ENCODE measurements around the gene S1PR2. TPM values are rescaled to one million over a fixed set of nuclear protein-coding genes. Genes with fewer than 3 reads are reported as not detected.
A peak's percentile ranks its signal among the peaks of the same experiment; 100 is the strongest.

The S1PR2 gene
- total and polyA plus RNA-seq, 9 of the 15 experiments (the other 6 are each of a cell fraction or from before 2014, with no cell fraction given), result 1.5 to 3.9 (median 2.0) TPM

DNA sequence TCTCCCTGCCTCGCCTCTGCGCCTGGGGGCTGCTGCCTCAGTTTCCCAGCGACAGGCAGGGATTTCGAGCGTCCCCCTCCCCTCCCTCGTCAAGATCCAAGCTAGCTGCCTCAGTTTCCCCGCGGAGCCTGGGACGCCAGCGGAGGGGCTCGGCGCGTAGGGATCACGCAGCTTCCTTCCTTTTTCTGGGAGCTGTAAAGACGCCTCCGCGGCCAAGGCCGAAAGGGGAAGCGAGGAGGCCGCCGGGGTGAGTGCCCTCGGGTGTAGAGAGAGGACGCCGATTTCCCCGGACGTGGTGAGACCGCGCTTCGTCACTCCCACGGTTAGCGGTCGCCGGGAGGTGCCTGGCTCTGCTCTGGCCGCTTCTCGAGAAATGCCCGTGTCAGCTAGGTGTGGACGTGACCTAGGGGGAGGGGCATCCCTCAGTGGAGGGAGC is 39.1 kb upstream of the S1PR2 start (continued):
- no peak; the same call in 1 of the 2 replicates for TF ChIP-seq MTA3 (IDR thresholded peaks at IDR 0.05; ENCODE audit: borderline replicate concordance)
- no peak for TF ChIP-seq CHCHD3 (CRISPR knock-in tag; IDR thresholded peaks at IDR 0.05)
- TF ChIP-seq SPI1 (IDR thresholded peaks at IDR 0.05; ENCODE audit: borderline replicate concordance, low read depth, low read length), result peak; percentile 84
- TF ChIP-seq CCNT2 (IDR thresholded peaks at IDR 0.05; ENCODE audit: borderline replicate concordance, extremely low read depth, insufficient read length, low read depth, low read length), result peak; percentile 18
- TF ChIP-seq, protein P1, sequence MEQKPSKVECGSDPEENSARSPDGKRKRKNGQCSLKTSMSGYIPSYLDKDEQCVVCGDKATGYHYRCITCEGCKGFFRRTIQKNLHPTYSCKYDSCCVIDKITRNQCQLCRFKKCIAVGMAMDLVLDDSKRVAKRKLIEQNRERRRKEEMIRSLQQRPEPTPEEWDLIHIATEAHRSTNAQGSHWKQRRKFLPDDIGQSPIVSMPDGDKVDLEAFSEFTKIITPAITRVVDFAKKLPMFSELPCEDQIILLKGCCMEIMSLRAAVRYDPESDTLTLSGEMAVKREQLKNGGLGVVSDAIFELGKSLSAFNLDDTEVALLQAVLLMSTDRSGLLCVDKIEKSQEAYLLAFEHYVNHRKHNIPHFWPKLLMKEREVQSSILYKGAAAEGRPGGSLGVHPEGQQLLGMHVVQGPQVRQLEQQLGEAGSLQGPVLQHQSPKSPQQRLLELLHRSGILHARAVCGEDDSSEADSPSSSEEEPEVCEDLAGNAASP (IDR thresholded peaks at IDR 0.05), result no peak
- TF ChIP-seq BHLHE40 (IDR thresholded peaks at IDR 0.05; ENCODE audit: low read length), result 0 out of 2 replicates have a peak, but pooled peaks have one; percentile 26
- TF ChIP-seq, protein P2, sequence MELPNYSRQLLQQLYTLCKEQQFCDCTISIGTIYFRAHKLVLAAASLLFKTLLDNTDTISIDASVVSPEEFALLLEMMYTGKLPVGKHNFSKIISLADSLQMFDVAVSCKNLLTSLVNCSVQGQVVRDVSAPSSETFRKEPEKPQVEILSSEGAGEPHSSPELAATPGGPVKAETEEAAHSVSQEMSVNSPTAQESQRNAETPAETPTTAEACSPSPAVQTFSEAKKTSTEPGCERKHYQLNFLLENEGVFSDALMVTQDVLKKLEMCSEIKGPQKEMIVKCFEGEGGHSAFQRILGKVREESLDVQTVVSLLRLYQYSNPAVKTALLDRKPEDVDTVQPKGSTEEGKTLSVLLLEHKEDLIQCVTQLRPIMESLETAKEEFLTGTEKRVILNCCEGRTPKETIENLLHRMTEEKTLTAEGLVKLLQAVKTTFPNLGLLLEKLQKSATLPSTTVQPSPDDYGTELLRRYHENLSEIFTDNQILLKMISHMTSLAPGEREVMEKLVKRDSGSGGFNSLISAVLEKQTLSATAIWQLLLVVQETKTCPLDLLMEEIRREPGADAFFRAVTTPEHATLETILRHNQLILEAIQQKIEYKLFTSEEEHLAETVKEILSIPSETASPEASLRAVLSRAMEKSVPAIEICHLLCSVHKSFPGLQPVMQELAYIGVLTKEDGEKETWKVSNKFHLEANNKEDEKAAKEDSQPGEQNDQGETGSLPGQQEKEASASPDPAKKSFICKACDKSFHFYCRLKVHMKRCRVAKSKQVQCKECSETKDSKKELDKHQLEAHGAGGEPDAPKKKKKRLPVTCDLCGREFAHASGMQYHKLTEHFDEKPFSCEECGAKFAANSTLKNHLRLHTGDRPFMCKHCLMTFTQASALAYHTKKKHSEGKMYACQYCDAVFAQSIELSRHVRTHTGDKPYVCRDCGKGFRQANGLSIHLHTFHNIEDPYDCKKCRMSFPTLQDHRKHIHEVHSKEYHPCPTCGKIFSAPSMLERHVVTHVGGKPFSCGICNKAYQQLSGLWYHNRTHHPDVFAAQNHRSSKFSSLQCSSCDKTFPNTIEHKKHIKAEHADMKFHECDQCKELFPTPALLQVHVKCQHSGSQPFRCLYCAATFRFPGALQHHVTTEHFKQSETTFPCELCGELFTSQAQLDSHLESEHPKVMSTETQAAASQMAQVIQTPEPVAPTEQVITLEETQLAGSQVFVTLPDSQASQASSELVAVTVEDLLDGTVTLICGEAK (IDR thresholded peaks at IDR 0.05), result no peak; the same call in 1 of the 2 replicates
- TF ChIP-seq, protein P2 (CRISPR knock-in tag; IDR thresholded peaks at IDR 0.05), result no peak
- no peak for TF ChIP-seq ZNF143 (CRISPR knock-in tag; IDR thresholded peaks at IDR 0.05)
- TF ChIP-seq ZC3H11A (IDR thresholded peaks at IDR 0.05; ENCODE audit: low read depth, low read length), result no peak

Measured in K562 (cell line).